ENCODE data around the gene IL2RG.

DNA sequence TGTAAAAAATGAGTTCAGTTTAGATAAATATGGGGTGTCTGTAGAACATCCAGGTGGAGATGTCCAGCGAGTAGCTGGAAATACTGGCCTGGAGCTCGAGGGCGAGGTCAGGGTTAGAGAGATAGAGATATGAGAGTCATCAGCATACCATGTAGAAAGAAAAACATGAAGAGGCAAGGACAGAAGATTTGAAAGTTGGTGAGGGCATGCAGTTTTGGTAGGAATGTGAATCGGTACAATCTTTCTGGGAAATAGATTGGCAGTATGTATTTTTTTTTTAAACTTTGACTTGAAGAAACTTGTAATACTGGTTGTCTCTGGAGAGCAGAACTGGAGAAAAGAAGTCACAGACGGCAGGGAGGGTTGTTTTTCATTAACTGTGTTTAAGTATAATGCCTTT is 40.8 kb downstream of the IL2RG start:
- TF ChIP-seq CTCF (optimal IDR thresholded peaks at IDR 0.05 in 1 of 3, IDR thresholded peaks at IDR 0.05 in 1 of 3, conservative IDR thresholded peaks at IDR 0.05 in 1 of 3; ENCODE audit: extremely low read depth in 1 of 3, insufficient read depth in 2 of 3, low read length in 3 of 3), result no peak
- TF ChIP-seq EZH2 (IDR thresholded peaks at IDR 0.05; ENCODE audit: low read length), result no peak

Measured in keratinocyte (primary cell).